GM18505 (cell line): ENCODE results near the gene NR3C1.

Experiments
- ATAC-seq: cut with Tn5 transposase; IDR thresholded peaks from one replicate; pipeline ENCODE4 v1.9.1; 2021; ENCODE audit not compliant: unreplicated experiment
- POLR2A ChIP-seq: IDR thresholded peaks from 4 replicates; pipeline ENCODE4 v1.6.1; 2011; ENCODE audit warnings: borderline replicate concordance; ENCODE audit not compliant: insufficient read depth, insufficient read length; ENCODE audit errors: extremely low read depth

The NR3C1 gene

DNA sequence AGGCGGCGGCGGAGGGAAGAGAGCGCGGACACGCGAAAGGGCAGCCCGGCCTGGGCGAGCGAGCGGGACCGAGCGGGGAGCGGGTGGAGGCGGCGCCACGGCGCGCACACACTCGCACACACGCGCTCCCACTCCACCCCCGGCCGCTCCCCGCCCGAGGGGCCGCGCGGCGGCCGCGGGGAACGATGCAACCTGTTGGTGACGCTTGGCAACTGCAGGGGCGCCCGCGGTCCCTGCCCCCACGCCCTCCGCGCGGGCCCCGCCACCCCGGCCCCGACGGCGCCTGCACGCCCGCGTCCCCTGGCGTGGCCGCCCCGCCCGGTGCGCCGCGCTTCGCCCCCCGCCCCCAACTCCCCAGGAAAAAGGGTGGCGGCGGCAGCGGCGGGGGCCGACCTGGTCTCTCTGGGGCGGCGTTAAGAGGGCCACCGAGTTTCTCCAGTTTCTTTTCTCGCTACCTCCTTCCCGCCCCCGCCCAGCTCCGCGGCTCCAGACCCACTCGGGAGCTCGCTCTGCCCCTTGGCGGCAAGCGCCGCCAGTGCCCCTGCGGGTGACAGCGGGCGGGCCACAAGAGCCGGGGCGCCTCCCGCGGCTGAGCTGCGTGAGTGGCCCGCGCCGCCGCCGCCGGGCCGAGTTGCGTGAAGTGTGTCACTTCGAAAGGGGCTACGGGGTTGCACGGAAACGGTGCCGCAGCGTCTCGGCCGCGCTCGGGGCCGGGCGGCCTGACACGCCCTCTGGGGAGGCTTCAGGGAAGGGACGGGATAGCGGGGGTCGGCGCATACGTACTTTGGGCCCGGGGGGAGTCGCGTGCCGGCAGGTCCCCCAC, at the start of gene NR3C1:
Gene NR3C1 (minus strand): TSS at position 94 of the 823 bp plus-strand sequence. CDS start 2,847 bp downstream, outside the sequence.
- peak; percentile 63 for TF ChIP-seq POLR2A
- peak; percentile 64 for ATAC-seq

GRCh38 chr5:143449772-143450171, 46.3 kb upstream of the NR3C1 start:
- no peak for ATAC-seq
- no peak for TF ChIP-seq POLR2A

- TF ChIP-seq POLR2A, result no peak
- ATAC-seq, result no peak
Observed at GRCh38 chr5:143448518-143448917, 45.0 kb upstream of the NR3C1 start.

DNA sequence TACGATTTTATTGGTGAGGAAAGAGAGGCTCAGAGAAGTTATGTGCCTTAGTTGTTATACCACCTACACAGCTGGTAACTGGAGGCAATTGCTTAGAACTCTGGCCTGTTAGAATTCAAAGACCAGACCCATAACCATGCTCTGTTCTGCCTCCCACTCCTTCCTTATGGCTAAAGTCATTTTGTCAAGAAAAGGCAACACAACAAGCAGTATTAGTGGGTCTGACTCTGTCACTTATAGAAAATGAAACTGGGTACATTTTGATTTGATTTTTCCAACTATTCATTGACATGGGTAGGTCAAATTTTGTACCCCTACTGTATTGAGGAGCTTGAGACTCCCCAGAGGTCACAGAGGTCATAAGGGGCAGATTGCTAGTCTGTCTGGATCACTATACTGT, 44.5 kb upstream of the NR3C1 start:
- no peak for TF ChIP-seq POLR2A
- no peak for ATAC-seq

- no peak for TF ChIP-seq POLR2A
- ATAC-seq, result no peak
Observed at GRCh38 chr5:143446535-143447226, 43.2 kb upstream of the NR3C1 start.

DNA sequence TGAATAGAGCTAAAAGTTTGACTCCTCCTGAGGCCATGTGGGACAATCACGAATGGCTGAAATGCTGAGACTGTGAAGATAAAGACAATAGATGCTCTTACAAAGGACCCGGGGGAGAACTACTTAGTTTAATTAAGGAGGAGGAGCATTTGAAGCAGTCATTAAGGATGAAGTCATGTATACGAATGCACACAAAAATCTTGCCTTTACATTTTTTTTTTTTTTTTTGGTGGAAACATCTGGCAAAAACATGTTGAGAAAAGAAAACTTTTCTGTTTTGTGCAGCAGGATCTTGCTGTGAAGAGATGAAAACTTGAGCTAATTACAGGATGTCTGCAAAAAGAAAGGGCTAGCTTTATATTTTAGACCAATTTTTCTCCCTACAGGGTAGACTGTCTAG, 42.3 kb upstream of the NR3C1 start:
- no peak for TF ChIP-seq POLR2A
- ATAC-seq, result no peak

DNA sequence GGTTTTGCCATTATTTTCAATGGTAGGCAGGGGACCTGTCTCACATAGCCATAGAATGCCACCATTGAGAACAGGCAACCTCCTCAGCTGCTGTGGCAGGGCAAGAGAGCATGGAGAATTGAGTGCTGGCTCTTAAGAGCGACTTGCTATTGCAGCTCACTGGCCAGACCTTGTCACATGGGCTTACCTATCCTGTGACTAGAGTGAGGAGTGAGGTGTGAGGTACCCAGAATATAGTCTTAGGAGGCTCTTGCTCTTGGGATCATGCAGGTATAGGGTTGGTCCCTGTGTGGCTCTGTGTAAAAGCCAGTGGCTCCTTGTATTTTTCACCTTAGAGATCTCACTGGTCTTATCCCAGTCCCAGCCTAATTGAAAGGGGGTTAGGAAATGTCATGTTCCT, 39.8 kb upstream of the NR3C1 start:
- ATAC-seq, result no peak
- TF ChIP-seq POLR2A, result no peak

GRCh38 chr5:143442385-143442784, 38.9 kb upstream of the NR3C1 start:
- TF ChIP-seq POLR2A, result no peak
- no peak for ATAC-seq

- no peak for ATAC-seq
- no peak for TF ChIP-seq POLR2A
Observed at GRCh38 chr5:143440448-143441115, 37.1 kb upstream of the NR3C1 start.

DNA sequence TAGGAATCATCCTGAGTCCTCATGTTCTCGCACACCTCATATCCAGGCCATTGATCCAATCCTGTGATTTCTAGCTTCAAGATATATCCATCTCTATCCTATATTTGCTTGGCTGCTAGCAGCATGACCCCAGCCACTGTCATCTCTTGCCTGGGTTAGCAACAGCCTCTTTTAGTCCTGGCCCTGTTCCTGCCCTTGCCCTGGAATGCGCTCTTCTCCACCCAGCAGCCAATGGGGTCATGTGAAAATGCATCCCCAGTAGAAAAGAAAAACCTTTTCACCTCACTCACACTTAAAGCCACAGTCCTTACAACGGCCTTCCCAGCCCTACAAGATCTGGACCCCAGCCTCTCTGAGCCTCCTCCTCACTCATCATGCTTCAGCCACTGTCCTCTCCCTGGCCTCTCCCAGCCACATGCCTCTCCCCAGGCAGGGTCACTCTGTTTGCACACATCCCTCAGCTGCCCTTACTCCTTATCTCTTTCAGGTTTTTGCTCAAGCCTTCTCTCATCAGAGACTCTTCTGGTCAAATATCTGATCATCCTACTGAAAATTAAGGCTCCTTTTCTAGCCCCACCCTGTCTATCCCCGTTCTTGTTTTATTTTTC, 34.3 kb upstream of the NR3C1 start:
- no peak for ATAC-seq
- no peak for TF ChIP-seq POLR2A

- no peak for ATAC-seq
- no peak for TF ChIP-seq POLR2A
Observed at GRCh38 chr5:143436871-143437270, 33.4 kb upstream of the NR3C1 start.

- no peak for TF ChIP-seq POLR2A
- peak; percentile 89 for ATAC-seq
Observed at GRCh38 chr5:143435210-143435657, 31.7 kb upstream of the NR3C1 start.

- peak; percentile 12 for TF ChIP-seq POLR2A
Observed at GRCh38 chr5:143434261-143435209, 31.0 kb upstream of the NR3C1 start.

DNA sequence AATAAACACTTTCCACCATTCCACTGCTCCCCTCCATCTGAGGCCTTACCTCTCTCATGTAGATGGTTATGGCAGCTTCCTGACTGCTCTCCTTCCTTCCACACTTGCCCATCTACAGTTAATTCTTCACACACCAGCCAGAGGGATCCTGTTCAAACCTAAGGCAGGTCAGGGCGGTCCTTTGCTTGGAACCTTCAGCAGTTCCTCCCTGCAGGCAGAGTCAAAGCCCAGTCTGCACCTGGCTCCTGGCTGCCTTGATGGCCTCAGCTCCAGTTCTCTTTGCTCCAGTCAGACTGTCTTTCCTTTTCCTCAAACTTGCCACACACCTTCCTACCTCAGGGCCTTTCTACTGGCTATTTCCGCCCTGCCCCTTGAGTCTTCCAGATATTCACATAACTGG, 30.2 kb upstream of the NR3C1 start:
- ATAC-seq, result no peak
- no peak for TF ChIP-seq POLR2A

More at GRCh38 chr5:143434261-143435209, 31.0 kb upstream of the NR3C1 start:
- peak; percentile 27 for ATAC-seq
